Right kidney (tissue), 1 donor: ENCODE data around the gene CLNK.

Experiments used
- DNase-seq: peaks from one replicate; pipeline ENCODE4 v3.0.0-alpha.2; 2016

CLNK gene

DNA sequence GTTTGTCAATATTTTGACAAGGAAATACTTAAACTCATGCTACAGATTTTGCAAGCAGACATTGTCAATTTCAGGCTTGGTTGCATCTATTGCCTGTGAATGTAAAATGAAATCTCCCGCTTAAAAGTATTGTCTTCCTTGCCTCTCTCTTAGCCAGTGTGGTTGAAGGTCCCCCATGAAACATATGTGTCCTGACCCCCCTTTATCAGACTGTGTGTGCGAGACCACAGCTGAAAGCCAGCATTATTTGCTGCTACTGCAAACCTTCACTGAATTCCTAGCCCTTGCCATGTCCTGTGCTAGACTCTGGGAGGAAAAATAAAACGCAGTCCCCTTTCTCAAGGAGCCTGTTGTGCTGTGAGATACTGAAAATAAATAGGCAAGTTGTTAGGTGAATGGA is 16.6 kb upstream of the CLNK start:
- no peak for DNase-seq

GRCh38 chr4:10698172-10698571 is 13.6 kb upstream of the CLNK start:
- no peak for DNase-seq

DNA sequence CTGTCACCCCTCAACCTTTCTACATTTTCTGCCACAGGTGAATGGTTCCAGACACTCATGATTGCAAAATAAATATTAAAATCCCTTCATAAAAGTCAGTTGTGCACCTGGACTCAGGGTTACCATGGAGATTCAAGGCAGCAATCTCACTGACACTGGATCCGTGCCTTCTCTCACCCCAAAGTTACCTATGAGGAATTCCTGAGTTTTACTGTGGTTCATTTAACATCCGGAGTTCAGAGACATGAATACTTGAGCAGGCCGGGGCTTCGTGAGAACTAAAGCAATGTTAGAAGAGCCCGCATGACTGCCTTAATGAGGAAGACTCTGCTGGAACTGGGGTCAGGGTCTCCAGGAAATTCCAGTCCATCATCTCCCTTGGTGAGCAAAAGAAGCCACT is 12.5 kb upstream of the CLNK start:
- no peak for DNase-seq

DNA sequence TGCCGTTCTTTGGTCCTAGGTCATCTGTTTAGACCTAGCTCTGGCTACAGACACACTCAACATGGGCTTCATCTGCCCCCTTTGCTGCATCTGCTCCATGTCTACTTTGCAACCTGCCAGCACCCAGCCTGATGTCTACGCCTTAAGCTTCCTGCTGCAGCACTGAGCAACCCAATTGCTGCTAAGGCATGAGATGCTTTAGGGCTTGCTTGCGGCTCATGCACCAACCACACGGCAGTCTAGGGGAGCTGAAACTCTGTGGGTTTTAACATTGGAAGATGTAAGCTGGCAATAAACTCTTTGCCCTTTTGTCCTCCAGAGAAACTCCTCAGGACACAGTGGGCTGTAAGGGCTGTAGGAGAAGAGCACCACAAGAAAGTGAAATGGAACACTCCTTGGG is 11.7 kb upstream of the CLNK start:
- no peak for DNase-seq

GRCh38 chr4:10694828-10695209 is 10.3 kb upstream of the CLNK start:
- no peak for DNase-seq

DNA sequence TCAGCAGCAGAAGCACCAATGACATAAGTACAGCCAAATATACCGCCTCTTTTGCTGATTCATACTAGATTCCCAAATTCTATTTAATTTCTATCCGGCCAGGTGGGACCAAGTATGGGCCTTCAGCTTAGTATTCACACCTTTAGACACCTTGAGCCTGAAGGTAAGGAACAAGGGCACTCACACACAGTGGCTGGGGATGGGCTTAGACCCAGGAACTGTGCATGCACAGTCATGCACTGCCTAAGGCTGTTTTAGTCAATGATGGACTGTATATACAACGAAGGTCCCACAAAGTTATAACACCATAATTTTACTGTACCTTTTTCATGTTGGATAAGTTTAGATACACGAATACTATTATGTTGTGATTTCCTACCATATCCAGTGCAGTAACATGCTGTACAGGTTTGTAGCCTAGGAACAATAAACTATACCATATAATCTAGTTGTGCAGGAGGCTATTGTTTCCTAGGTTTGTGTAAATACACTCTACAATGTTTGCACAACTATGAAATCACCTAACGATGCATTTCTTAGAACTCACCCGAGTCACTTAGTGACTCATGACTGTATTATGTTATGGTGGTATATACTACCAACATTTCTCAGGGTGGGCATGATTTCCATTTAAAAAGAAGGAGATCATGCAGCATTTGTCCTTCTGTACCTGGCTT is 9.7 kb upstream of the CLNK start:
- no peak for DNase-seq

DNA sequence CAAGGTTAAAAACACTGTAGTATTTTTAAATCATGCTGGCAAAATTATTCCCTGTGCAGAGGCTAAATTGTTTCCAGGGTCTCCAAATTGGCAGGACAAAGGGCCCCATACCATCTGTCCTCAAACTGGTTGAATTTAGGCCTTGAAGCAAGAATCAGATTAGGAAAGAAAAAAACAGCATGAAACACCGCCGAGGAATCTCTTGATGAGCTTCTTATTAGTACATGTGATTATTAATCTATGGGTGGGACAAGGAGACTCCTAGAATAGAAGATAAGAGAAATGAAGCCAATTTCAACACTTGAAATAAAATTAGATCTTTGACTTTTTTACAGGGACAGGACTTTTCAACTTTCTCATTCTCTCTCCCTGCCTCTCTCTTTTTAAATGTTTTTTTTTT is 7.1 kb upstream of the CLNK start:
- no peak for DNase-seq

- DNase-seq: no peak
These were observed 5.8 kb upstream of the CLNK start for GRCh38 chr4:10690185-10690907.

- no peak for DNase-seq
These were observed 4.3 kb upstream of the CLNK start for GRCh38 chr4:10688846-10689245.

DNA sequence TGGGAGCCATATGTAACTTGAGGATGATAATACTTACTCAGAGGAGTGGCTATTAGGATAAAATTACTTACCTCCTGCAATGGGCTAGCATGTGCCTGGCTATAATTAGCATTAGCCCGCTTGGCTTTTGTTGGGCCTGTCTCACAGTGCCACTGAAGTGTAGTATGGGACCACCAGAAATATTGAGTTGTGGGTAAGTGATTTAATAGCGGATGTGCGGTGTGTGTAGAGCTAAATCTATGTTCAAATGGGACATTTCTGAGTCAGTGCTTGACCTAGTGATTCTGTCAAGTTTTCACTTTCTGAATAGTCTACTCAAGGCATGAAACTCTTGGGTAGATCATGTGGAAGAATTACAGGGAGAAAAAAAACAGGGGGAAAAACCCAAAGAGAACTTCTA is 3.5 kb upstream of the CLNK start:
- DNase-seq: no peak

- DNase-seq: no peak
These were observed 3.0 kb upstream of the CLNK start for GRCh38 chr4:10687526-10687925.

- DNase-seq: no peak
These were observed 2.2 kb downstream of the CLNK start for GRCh38 chr4:10682397-10682796.

GRCh38 chr4:10677796-10678497 is 6.6 kb downstream of the CLNK start:
- DNase-seq: no peak

DNA sequence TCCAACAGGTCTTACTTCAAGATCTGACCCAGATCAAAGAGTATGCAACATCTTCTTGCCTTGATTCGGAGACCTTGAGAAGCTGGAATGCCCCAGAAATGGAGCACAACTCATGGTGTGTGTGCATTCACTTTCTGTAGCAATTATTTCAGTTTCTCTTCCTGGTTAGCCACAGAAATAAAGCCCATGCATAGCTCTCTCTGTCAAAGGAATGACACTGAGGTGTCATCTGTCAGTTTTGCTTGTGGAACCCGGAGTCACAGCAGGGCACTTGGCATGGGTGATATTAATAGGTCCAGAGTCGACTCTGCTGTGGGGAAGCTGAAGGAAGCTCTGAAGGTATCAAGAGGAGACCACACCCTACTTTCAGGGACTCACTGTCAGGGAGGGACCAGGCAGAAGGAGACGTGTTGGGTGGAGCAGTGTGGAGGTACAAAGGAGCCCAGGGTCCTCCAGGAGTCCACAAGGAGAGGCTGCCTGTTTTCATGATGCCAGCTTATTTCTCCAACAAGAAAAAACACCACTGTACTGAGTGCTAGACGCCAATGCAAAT is 10.7 kb downstream of the CLNK start:
- DNase-seq: no peak

DNA sequence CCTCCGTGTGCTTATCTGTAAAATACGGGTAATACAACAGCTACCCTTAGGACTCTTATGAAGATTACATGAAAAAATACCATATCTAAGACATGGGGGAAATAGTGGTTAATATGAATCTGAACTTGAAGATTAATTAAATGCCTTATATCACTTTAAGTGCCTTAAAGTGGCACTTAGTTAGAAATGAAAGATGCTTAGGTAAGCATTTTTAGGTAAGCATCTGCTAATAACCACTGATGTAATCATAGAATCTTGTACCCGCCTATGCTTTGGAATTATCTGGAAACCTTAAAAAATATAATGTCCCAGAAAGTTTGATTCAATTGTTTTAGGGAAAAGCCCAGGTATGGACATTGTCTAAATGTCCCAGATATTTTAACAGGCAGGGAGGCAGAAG is 12.2 kb downstream of the CLNK start:
- DNase-seq: no peak

DNA sequence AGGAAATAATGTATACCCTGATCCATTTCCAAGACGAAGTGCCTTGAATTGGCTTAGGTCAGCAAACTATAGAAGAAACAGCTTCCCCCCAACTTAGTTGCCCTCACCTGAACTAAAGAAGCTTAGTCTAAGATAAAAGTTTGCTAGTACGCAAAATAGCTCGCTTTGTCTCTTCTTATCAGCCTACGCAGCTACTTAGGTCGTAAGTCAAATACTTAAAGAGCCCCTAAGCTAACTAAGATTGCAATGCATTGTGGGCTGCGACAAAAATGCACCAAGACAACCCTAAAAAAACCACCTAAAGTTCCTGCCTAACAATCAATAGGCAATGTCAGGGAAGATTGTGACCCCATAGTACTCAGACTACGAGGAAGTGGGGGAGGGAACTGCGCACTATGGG is 12.8 kb downstream of the CLNK start:
- no peak for DNase-seq

- DNase-seq: no peak
These were observed 13.2 kb downstream of the CLNK start for GRCh38 chr4:10671366-10671765.

DNA sequence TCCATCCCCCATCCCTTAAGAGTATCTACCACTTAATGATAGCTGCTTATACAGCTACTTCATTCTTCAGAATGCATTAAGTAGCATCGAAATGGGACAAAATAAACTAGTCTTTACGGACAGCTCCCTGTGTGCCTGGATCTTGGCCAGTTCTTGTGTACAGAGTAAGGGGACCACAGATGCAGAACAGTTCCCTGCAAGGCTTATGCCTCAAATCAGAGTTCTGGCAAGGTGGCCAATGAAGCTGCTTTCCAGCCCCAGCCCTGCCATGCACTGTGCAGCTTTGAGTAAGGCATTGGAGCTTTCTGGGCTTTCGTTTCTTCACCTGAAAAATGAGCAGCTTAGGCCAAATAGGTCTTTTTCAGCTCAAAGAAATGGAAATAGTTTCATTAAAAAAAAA is 14.2 kb downstream of the CLNK start:
- DNase-seq: no peak

DNA sequence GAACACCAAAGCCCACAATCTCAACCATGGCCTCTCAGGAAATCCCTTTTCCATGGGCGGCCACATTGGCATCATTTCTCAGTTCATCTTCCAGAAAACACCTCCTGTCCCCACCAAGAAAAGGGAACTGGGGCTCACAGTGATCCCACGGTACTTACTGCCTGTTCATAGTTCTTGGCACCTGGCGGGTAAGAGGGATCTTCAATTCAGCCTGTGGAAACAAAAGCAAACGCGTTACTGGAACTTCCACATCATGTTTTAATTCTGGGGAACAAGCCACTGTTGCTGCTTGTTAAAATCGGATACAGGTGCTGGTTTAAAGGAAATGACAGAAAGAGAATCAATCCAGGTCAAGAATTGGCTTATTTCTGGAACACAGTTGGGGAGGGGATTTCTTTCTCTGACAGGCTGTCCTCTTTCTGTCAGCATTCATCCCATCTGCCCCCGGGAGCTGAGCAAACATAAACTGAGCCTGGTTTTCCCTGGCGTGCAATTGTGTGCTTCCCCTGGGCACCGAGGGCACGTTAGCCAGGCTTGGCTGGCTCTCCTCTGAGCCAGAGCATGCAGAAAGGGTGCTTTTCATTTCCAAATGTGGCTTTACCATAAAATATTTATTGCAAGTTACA is 16.8 kb downstream of the CLNK start:
- DNase-seq: no peak

DNA sequence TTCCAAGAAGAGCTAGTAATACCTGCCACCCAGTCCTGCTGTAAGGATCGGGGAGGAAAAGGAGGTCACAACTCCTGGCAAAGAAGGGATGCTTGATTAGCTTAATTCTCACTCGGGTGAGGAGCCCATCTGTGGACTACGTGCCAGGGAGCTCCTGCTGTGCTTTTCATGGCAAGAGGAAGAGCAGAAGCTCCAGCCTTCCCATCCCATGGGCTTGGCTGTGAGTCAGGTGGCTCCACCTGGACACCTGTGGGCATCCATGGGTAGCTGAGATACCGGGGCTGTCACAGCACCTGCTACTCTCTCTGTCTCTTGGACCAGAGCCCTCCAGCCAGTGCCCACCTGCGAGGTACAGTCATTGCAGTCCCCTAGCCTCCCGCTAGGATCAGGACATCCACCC is 18.0 kb downstream of the CLNK start:
- DNase-seq: no peak

GRCh38 chr4:10664408-10664807 is 20.2 kb downstream of the CLNK start:
- DNase-seq: no peak

GRCh38 chr4:10662937-10663336 is 21.6 kb downstream of the CLNK start:
- DNase-seq: no peak

GRCh38 chr4:10661047-10661446 is 23.5 kb downstream of the CLNK start:
- no peak for DNase-seq
